K562 (cell line): ENCODE measurements around the gene PARP4. TPM values are rescaled to one million over a fixed set of nuclear protein-coding genes. Genes with fewer than 3 reads are reported as not detected.
A peak's percentile ranks its signal among the peaks of the same experiment; 100 is the strongest.

Source experiments
- ATAC-seq: fragments of 200-7000 bp; cut with Tn5 transposase; 3 replicates; pipeline ENCODE4 v1.9.1; 2020; ENCODE audit warnings: moderate library complexity
- BruUV-seq: library from RNA; stranded (reverse); fragments of 400-500 nt; replicated peaks from 2 replicates; lab custom pipeline; 2021; lab: Mats Ljungman, UMichigan
- CTCF ChIA-PET: fragments of 300-600 bp; formaldehyde crosslinking; extraction: SDS; loops from one replicate; lab custom pipeline; 2021; ENCODE audit warnings: low intra/inter-chr PET ratio; lab: Yijun Ruan, JAX
- POLR2A ChIA-PET: fragments of 300-600, 350-650 bp; sonication (Branson Sonifier 250); formaldehyde crosslinking; extraction: SDS; loops from one replicate; lab custom pipeline; 2021; ENCODE audit warnings: antibody characterized with exemption, inconsistent platforms; lab: Yijun Ruan, JAX
- DNase-seq, 4 experiments: peaks; one replicate each; pipeline versions ENCODE4 v3.0.0 to v3.0.0-alpha.2; 2011 to 2018; ENCODE audit warnings: low spot score in 3 of 4, mixed read lengths in 3 of 4; ENCODE audit errors: extremely low read depth in 1 of 4
- FAIRE-seq: peaks from 2 replicates; lab custom pipeline; 2011; peaks lifted over from hg19 to GRCh38; lab: Jason Lieb, UNC
- H2AFZ ChIP-seq: 2 replicates; pipeline ENCODE4 v1.6.0; 2011; ENCODE audit warnings: low read depth, low read length, control low read depth, inconsistent platforms
- H3K27ac ChIP-seq: fragments of 200-600 bp; 3 replicates; pipeline ENCODE4 v1.8.0; 2011; ENCODE audit warnings: low read depth, mild to moderate bottlenecking, control low read depth, inconsistent platforms, low read length, moderate library complexity, mixed read lengths; ENCODE audit errors: extremely low read depth
- H3K27me3 ChIP-seq, 2 experiments: fragments of 300-600 bp in 1 of 2; 2 replicates in 1 of 2; 3 replicates in 1 of 2; pipeline versions ENCODE4 v1.6.0 to v1.8.0; 2011; ENCODE audit warnings: inconsistent platforms in 2 of 2, low read length in 2 of 2, mild to moderate bottlenecking in 1 of 2, mixed read lengths in 1 of 2, moderate library complexity in 1 of 2; ENCODE audit not compliant: control insufficient read depth in 2 of 2, insufficient read depth in 2 of 2
- H3K36me3 ChIP-seq: fragments of 300-600 bp; 3 replicates; pipeline ENCODE4 v1.8.0; 2011; ENCODE audit warnings: mild to moderate bottlenecking, low read length, inconsistent platforms; ENCODE audit not compliant: control insufficient read depth, insufficient read depth
- H3K4me1 ChIP-seq, 2 experiments: fragments of 200-600 bp in 1 of 2; replicated peaks in 1 of 2; 2 replicates in 1 of 2; 3 replicates in 1 of 2; pipeline versions ENCODE4 v1.5.1 to v1.8.0; 2011; ENCODE audit warnings: inconsistent platforms in 2 of 2, low read length in 2 of 2, mild to moderate bottlenecking in 1 of 2, mixed read lengths in 1 of 2, moderate library complexity in 1 of 2; ENCODE audit not compliant: control insufficient read depth in 2 of 2, insufficient read depth in 2 of 2
- H3K4me2 ChIP-seq: 2 replicates; pipeline ENCODE4 v1.6.1; 2011; ENCODE audit warnings: low read length, control low read depth, inconsistent platforms, mixed read lengths; ENCODE audit not compliant: insufficient read depth
- H3K4me3 ChIP-seq: fragments of 200-600 bp; sonication (generic), shearing (Covaris generic); 2 replicates; pipeline ENCODE4 v1.5.1; 2016; ENCODE audit warnings: control low read depth, inconsistent platforms
- H3K79me2 ChIP-seq: fragments of 200-600 bp; 3 replicates; pipeline ENCODE4 v1.8.0; 2011; ENCODE audit warnings: low read length, inconsistent platforms; ENCODE audit not compliant: control insufficient read depth, insufficient read depth
- H3K9ac ChIP-seq, 2 experiments: 2 replicates each; pipeline versions ENCODE4 v1.6.0 to v1.6.1; 2011; ENCODE audit warnings: low read depth in 2 of 2, low read length in 2 of 2, control low read depth in 1 of 2, inconsistent platforms in 1 of 2, mild to moderate bottlenecking in 1 of 2, mixed read lengths in 1 of 2; ENCODE audit not compliant: insufficient read depth in 1 of 2
- H3K9me1 ChIP-seq: one replicate; pipeline ENCODE4 v1.6.0; 2011; ENCODE audit warnings: inconsistent platforms, mild to moderate bottlenecking, low read length, moderate library complexity; ENCODE audit not compliant: control insufficient read depth, insufficient read depth
- H3K9me3 ChIP-seq: replicated peaks from 2 replicates; pipeline ENCODE4 v1.5.1; 2011; ENCODE audit warnings: low read depth, low read length, inconsistent platforms; ENCODE audit not compliant: control insufficient read depth, insufficient read depth
- H4K20me1 ChIP-seq: replicated peaks from 2 replicates; pipeline ENCODE4 v1.6.1; 2011; ENCODE audit warnings: low read length, inconsistent platforms, mixed read lengths; ENCODE audit not compliant: control insufficient read depth, insufficient read depth
- POLR2B ChIP-seq: fragments of 450-650 bp; IDR thresholded peaks from 2 replicates; pipeline ENCODE4 v1.6.1; 2018; ENCODE audit warnings: low read depth; ENCODE audit not compliant: partially characterized antibody
- SUPT5H ChIP-seq: fragments of 450-650 bp; IDR thresholded peaks from 2 replicates; pipeline ENCODE4 v1.6.1; 2016
- ZNF695 ChIP-seq: fragments of 450-650 bp; formaldehyde crosslinking; IDR thresholded peaks from 2 replicates; pipeline ENCODE4 v1.4.0; 2020; ENCODE audit warnings: mild to moderate bottlenecking, moderate library complexity
- WGBS: fragments of 100-300 bp; shearing (Covaris generic); methylation state at CpG from one replicate; pipeline ENCODE4 v1.1.6; 2016; ENCODE audit warnings: low coverage, mixed read lengths; ENCODE audit not compliant: insufficient coverage; ENCODE audit errors: missing lambda C conversion rate; 5-methylcytosine and 5-hydroxymethylcytosine counted together
- in situ Hi-C: fragments of 300-500 bp; cut with MboI; formaldehyde crosslinking; loops from 4 replicates; pipeline ENCODE4 v1.15.0; 2018; ENCODE audit warnings: inconsistent platforms, mixed read lengths
- intact Hi-C: fragments of 100-400 bp; cut with micrococcal nuclease; formaldehyde crosslinking; loops from 2 replicates; pipeline ENCODE4 v1.14.2; 2022
- polyA plus RNA-seq, 8 experiments: library from polyadenylated mRNA; depleted of rRNA in 4 of 8; stranded (reverse) in 5 of 8; unstranded in 3 of 8; fragments of >200 nt; fragmentation: Nextera tagmentation in 2 of 8; fragmentation: Illumina TruSeq in 1 of 8; extraction: Ambion mirVana in 2 of 8; extraction: Trizol in 1 of 8; gene quantifications; 2 replicates each; pipeline versions ENCODE4 v1.2.1 to v1.2.3, GENCODE V29; 2011 to 2014; ENCODE audit warnings: inconsistent platforms in 1 of 8, missing spikeins in 1 of 8
- total RNA-seq, 7 experiments: library from RNA; depleted of rRNA in 6 of 7; stranded (reverse); fragments of >200 nt in 6 of 7; fragmentation: Illumina TruSeq in 2 of 7; extraction: Trizol in 2 of 7; gene quantifications; 2 replicates each; pipeline versions ENCODE4 v1.2.1 to v1.2.3, GENCODE V29; 2011 to 2021; ENCODE audit warnings: low replicate concordance in 1 of 7
- TF ChIP-seq, protein P1 (sequence below), 2 experiments: fragments of 450-650 bp; formaldehyde crosslinking in 1 of 2; IDR thresholded peaks; 2 replicates each; pipeline versions ENCODE4 v1.4.0 to v1.6.1; 2014 to 2020; ENCODE audit warnings: mild to moderate bottlenecking in 2 of 2, borderline replicate concordance in 1 of 2, low read depth in 1 of 2
- TF ChIP-seq, protein P2 (sequence below), 3 experiments: fragments of 200-800 bp in 1 of 3; fragments of 250-450 bp in 1 of 3; fragments of 450-650 bp in 1 of 3; sonication (Bioruptor Pico) in 1 of 3; sonication (Bioruptor generic) in 1 of 3; formaldehyde crosslinking in 1 of 3; IDR thresholded peaks; 2 replicates each; pipeline versions ENCODE4 v1.6.1 to v1.8.0; 2016 to 2022; ENCODE audit warnings: mild to moderate bottlenecking in 2 of 3, missing genetic modification characterization in 2 of 3, missing compliant biosample characterization in 1 of 3, moderate library complexity in 1 of 3
- TF ChIP-seq, protein P3 (sequence below), 3 experiments: fragments of 200-800 bp in 1 of 3; sonication (Bioruptor generic) in 1 of 3; sonication (generic) in 1 of 3; formaldehyde crosslinking in 1 of 3; IDR thresholded peaks; 2 replicates each; pipeline versions ENCODE4 v1.6.1 to v1.8.0; 2016 to 2022; ENCODE audit warnings: mild to moderate bottlenecking in 2 of 3, missing compliant biosample characterization in 2 of 3, missing genetic modification characterization in 2 of 3, missing genetic modification reagents in 1 of 3

PARP4 gene
- total and polyA plus RNA-seq, 9 of the 15 experiments (the other 6 are each of a cell fraction or from before 2014, with no cell fraction given): 6.3 to 26.3 (median 18.8) TPM

DNA sequence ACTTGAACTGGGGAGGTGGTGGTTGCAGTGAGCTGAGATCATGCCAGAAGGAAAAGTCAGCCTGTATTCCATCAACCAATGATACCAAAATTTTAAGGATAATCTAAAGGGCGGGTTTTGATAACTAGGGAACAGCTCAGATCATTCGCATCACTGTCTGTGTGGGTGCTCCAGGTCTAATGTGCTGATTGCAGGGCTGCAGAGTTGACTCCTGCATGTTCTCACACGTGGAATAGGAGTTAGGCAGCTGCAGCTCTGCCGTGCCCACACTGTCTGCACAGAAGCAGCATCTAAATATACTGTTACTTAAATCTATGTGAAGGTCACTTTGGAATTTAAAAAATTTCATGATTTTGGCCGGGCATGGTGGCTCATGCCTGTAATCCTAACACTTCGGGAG is 4.3 kb upstream of the PARP4 start (continued):
- TF ChIP-seq, protein P1, sequence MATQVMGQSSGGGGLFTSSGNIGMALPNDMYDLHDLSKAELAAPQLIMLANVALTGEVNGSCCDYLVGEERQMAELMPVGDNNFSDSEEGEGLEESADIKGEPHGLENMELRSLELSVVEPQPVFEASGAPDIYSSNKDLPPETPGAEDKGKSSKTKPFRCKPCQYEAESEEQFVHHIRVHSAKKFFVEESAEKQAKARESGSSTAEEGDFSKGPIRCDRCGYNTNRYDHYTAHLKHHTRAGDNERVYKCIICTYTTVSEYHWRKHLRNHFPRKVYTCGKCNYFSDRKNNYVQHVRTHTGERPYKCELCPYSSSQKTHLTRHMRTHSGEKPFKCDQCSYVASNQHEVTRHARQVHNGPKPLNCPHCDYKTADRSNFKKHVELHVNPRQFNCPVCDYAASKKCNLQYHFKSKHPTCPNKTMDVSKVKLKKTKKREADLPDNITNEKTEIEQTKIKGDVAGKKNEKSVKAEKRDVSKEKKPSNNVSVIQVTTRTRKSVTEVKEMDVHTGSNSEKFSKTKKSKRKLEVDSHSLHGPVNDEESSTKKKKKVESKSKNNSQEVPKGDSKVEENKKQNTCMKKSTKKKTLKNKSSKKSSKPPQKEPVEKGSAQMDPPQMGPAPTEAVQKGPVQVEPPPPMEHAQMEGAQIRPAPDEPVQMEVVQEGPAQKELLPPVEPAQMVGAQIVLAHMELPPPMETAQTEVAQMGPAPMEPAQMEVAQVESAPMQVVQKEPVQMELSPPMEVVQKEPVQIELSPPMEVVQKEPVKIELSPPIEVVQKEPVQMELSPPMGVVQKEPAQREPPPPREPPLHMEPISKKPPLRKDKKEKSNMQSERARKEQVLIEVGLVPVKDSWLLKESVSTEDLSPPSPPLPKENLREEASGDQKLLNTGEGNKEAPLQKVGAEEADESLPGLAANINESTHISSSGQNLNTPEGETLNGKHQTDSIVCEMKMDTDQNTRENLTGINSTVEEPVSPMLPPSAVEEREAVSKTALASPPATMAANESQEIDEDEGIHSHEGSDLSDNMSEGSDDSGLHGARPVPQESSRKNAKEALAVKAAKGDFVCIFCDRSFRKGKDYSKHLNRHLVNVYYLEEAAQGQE (IDR thresholded peaks at IDR 0.05; ENCODE audit: borderline replicate concordance): no peak
- TF ChIP-seq, protein P1 (CRISPR knock-in tag; IDR thresholded peaks at IDR 0.05; ENCODE audit: low read depth): no peak
- TF ChIP-seq ZNF695: no peak

DNA sequence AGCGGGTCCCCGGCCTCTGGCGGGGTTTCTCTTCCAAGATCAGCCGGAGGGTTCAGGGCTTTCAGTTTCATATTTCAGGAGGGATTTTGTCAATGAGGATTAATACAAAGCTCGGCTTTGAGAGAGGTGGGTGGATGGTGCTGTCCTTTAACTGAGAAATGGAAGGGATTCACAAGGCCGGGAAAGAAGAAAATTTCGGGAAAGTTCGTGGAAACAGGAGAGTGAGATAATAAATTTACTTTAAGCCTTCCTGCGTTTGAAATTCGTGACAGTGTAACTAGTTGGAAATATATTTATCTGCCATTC is 283 bp upstream of the PARP4 start:
- intact Hi-C loops: no loop called here
- TF ChIP-seq, protein P2, sequence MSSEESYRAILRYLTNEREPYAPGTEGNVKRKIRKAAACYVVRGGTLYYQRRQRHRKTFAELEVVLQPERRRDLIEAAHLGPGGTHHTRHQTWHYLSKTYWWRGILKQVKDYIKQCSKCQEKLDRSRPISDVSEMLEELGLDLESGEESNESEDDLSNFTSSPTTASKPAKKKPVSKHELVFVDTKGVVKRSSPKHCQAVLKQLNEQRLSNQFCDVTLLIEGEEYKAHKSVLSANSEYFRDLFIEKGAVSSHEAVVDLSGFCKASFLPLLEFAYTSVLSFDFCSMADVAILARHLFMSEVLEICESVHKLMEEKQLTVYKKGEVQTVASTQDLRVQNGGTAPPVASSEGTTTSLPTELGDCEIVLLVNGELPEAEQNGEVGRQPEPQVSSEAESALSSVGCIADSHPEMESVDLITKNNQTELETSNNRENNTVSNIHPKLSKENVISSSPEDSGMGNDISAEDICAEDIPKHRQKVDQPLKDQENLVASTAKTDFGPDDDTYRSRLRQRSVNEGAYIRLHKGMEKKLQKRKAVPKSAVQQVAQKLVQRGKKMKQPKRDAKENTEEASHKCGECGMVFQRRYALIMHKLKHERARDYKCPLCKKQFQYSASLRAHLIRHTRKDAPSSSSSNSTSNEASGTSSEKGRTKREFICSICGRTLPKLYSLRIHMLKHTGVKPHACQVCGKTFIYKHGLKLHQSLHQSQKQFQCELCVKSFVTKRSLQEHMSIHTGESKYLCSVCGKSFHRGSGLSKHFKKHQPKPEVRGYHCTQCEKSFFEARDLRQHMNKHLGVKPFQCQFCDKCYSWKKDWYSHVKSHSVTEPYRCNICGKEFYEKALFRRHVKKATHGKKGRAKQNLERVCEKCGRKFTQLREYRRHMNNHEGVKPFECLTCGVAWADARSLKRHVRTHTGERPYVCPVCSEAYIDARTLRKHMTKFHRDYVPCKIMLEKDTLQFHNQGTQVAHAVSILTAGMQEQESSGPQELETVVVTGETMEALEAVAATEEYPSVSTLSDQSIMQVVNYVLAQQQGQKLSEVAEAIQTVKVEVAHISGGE (CRISPR knock-in tag; IDR thresholded peaks at IDR 0.05): peak in 1 of 3 experiments; percentile 16; a peak in 1 of 6 replicates
- peak; percentile 55 for TF ChIP-seq POLR2B
- TF ChIP-seq, protein P3, sequence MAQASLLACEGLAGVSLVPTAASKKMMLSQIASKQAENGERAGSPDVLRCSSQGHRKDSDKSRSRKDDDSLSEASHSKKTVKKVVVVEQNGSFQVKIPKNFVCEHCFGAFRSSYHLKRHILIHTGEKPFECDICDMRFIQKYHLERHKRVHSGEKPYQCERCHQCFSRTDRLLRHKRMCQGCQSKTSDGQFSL (CRISPR knock-in tag; IDR thresholded peaks at IDR 0.05): no peak
- TF ChIP-seq, protein P3 (tag; IDR thresholded peaks at IDR 0.05): no peak
- 0 out of 2 replicates have a peak, but pooled peaks have one; percentile 75 for TF ChIP-seq SUPT5H

More for the DNA sequence above, 283 bp upstream of the PARP4 start:
- 0 out of 2 replicates have a peak, but pooled peaks cover 5% of the 10 kb centered on the region for H4K20me1 ChIP-seq
- H3K79me2 ChIP-seq: peaks cover 40% of the 10 kb centered on the region
- no peaks in the 10 kb centered on the region for H3K27me3 ChIP-seq
- ChIA-PET POLR2A (interaction anchor here (0.6 to 1.7 kb wide), 4 partner anchors 11 to 722 kb away, joined by 3 to 4 read pairs (median 3); no protein-coding TSS in a partner anchor), CTCF (no interaction called here)
- no peaks in the 10 kb centered on the region for H3K36me3 ChIP-seq
- peak overlapping the region; percentile 96 for H3K27ac ChIP-seq
- no TSS peak for BruUV-seq
- FAIRE-seq: no peak
- H2AFZ ChIP-seq: peak overlapping the region; percentile 92
- H3K4me1 ChIP-seq: peaks cover 0 to 11% of the 10 kb centered on the region in 2 experiments; a peak in 2 of 5 replicates
- H3K4me2 ChIP-seq: peak overlapping the region; percentile 95
- in situ Hi-C loops: no loop called here
- ATAC-seq: no peak
- H3K4me3 ChIP-seq: peak overlapping the region; percentile 80
- DNase-seq: no peak
- H3K9ac ChIP-seq: peak overlapping the region; percentile 86 to 98
- no peaks in the 10 kb centered on the region for H3K9me1 ChIP-seq
- no peaks in the 10 kb centered on the region for H3K9me3 ChIP-seq
- WGBS: 2% methylated on average over 7 of the region's 10 CpGs
